Activated CD4-positive, alpha-beta T cell treated with anti-CD3 and anti-CD28 coated beads for 36 hours (primary cell): ENCODE results near the gene MAP4K3. TPM values are rescaled to one million over a fixed set of nuclear protein-coding genes. Genes with fewer than 3 reads are reported as not detected.

Experiments used
- ATAC-seq: fragments of 200-7000 bp; cut with Tn5 transposase; one replicate; pipeline ENCODE4 v1.10.0; 2021; ENCODE audit warnings: mild to moderate bottlenecking, moderate library complexity
- CTCF ChIA-PET: fragments of 350-600 bp; sonication (Branson Sonifier 250); formaldehyde crosslinking; loops from one replicate; lab custom pipeline; 2021; ENCODE audit warnings: antibody characterized with exemption; lab: Charles Lee
- POLR2A ChIA-PET: fragments of 350-600 bp; sonication (Branson Sonifier 250); formaldehyde crosslinking; loops from one replicate; lab custom pipeline; 2021; ENCODE audit warnings: antibody characterized with exemption, inconsistent platforms; lab: Charles Lee
- DNase-seq: peaks from one replicate; pipeline ENCODE4 v3.0.0-alpha.2; 2020
- H3K27ac Mint-ChIP-seq: one replicate; pipeline ENCODE4 v1.8.0; 2021; ENCODE audit warnings: mixed read lengths
- H3K27me3 Mint-ChIP-seq: one replicate; pipeline ENCODE4 v1.8.0; 2021; ENCODE audit warnings: mixed read lengths
- H3K36me3 Mint-ChIP-seq: one replicate; pipeline ENCODE4 v1.8.0; 2021; ENCODE audit warnings: low read depth, mixed read lengths
- H3K4me1 Mint-ChIP-seq: one replicate; pipeline ENCODE4 v1.8.0; 2021; ENCODE audit warnings: mixed read lengths
- H3K4me3 Mint-ChIP-seq: one replicate; pipeline ENCODE4 v1.8.0; 2021; ENCODE audit warnings: mild to moderate bottlenecking, moderate library complexity, mixed read lengths
- H3K9me3 Mint-ChIP-seq: one replicate; pipeline ENCODE4 v1.8.0; 2021; ENCODE audit warnings: low read depth, mixed read lengths
- intact Hi-C, 2 experiments: fragments of 100-400 bp; cut with DNase I in 1 of 2; cut with micrococcal nuclease in 1 of 2; formaldehyde crosslinking; loops; one replicate each; pipeline versions ENCODE4 v1.14.2 to v1.15.1; 2022 to 2024; cut with DNase I, micrococcal nuclease
- total RNA-seq, 2 experiments: library from RNA; stranded (reverse); gene quantifications; one replicate each; pipeline ENCODE4 v1.2.3, GENCODE V29; 2021

The MAP4K3 gene
- 10 to 100 TPM in 1 of 2 experiments, 1 to 10 TPM in 1; 8.1 to 11.8 TPM for total RNA-seq

GRCh38 chr2:39436592-39437521 is at the start of gene MAP4K3:
Gene MAP4K3, minus strand, starts transcription at chr2:39437285. Its CDS starts 298 bp downstream, at chr2:39436987.
- Mint-ChIP-seq H3K9me3 (no peaks in the 10 kb centered on the region), H3K27me3 (no peaks in the 10 kb centered on the region), H3K36me3 (no peaks in the 10 kb centered on the region), H3K4me3 (peak within 1 kb of the TSS; percentile 86), H3K4me1 (peaks cover 65% of the 10 kb centered on the region), H3K27ac (peak within 1 kb of the TSS; percentile 80)
- ChIA-PET CTCF (interaction anchor here (0.6 to 2.6 kb wide), 5 partner anchors 16 to 758 kb away, joined by 3 to 9 read pairs (median 3); no protein-coding TSS in a partner anchor), POLR2A (interaction anchor here (0.6 to 0.7 kb wide), 3 partner anchors 9 to 191 kb away, joined by 3 to 7 read pairs (median 6); no protein-coding TSS in a partner anchor)
- DNase-seq (peak; percentile 88), ATAC-seq (peak; percentile 70)
- intact Hi-C loops: loop anchor here (1.0 to 10.0 kb wide), 12 partner anchors 12 to 662 kb away; partner anchors contain the start of genes THUMPD2 (in 2 of the 2) and GEMIN6 (in 1 of the 2)

- ChIA-PET POLR2A (no interaction called here), CTCF (no interaction called here)
- Mint-ChIP-seq H3K27me3 (peaks cover 6% of the 10 kb centered on the region), H3K36me3 (no peaks in the 10 kb centered on the region), H3K27ac (no peak overlapping the region), H3K9me3 (no peaks in the 10 kb centered on the region), H3K4me1 (no peaks in the 10 kb centered on the region), H3K4me3 (no peak overlapping the region)
- ATAC-seq (no peak), DNase-seq (no peak)
- intact Hi-C loops: no loop called here
These were observed 49.0 kb upstream of the MAP4K3 start for GRCh38 chr2:39486071-39486470.

GRCh38 chr2:39484620-39485495 is 47.8 kb upstream of the MAP4K3 start:
- H3K4me3 Mint-ChIP-seq: no peak overlapping the region
- CTCF ChIA-PET: interaction anchor here (0.5 to 0.8 kb wide), 3 partner anchors 17 to 133 kb away, joined by 3 read pairs; no protein-coding TSS in a partner anchor
- no peak overlapping the region for H3K27ac Mint-ChIP-seq
- POLR2A ChIA-PET: no interaction called here
- no peaks in the 10 kb centered on the region for H3K9me3 Mint-ChIP-seq
- no peaks in the 10 kb centered on the region for H3K4me1 Mint-ChIP-seq
- no peak for ATAC-seq
- intact Hi-C loops: no loop called here
- H3K27me3 Mint-ChIP-seq: peaks cover 6% of the 10 kb centered on the region
- H3K36me3 Mint-ChIP-seq: no peaks in the 10 kb centered on the region
- DNase-seq: no peak

- intact Hi-C loops: no loop called here
- ATAC-seq (no peak), DNase-seq (no peak)
- Mint-ChIP-seq H3K36me3 (no peaks in the 10 kb centered on the region), H3K27me3 (peaks cover 6% of the 10 kb centered on the region), H3K27ac (no peak overlapping the region), H3K4me1 (no peaks in the 10 kb centered on the region), H3K9me3 (no peaks in the 10 kb centered on the region), H3K4me3 (no peak overlapping the region)
- CTCF ChIA-PET: no interaction called here
- POLR2A ChIA-PET: no interaction called here
These were observed 47.1 kb upstream of the MAP4K3 start for GRCh38 chr2:39484206-39484605.

- no peak for DNase-seq
- intact Hi-C loops: no loop called here
- ATAC-seq: no peak
- Mint-ChIP-seq H3K27me3 (peaks cover 6% of the 10 kb centered on the region), H3K4me3 (no peak overlapping the region), H3K36me3 (peaks cover 2% of the 10 kb centered on the region), H3K4me1 (peaks cover 3% of the 10 kb centered on the region), H3K27ac (no peak overlapping the region), H3K9me3 (no peaks in the 10 kb centered on the region)
- POLR2A ChIA-PET: no interaction called here
- CTCF ChIA-PET: interaction anchor here (0.6 kb wide), 1 partner anchor 218 kb away, joined by 3 read pairs; no protein-coding TSS in a partner anchor
These were observed 46.4 kb upstream of the MAP4K3 start for GRCh38 chr2:39483534-39483933.

GRCh38 chr2:39481611-39482010 is 44.5 kb upstream of the MAP4K3 start:
- H3K27ac Mint-ChIP-seq: no peak overlapping the region
- ChIA-PET POLR2A (no interaction called here), CTCF (interaction anchor here (0.9 kb wide), 1 partner anchor 30 kb away, joined by 3 read pairs; no protein-coding TSS in a partner anchor)
- H3K27me3 Mint-ChIP-seq: peaks cover 4% of the 10 kb centered on the region
- ATAC-seq: no peak
- no peak overlapping the region for H3K4me3 Mint-ChIP-seq
- intact Hi-C loops: no loop called here
- H3K9me3 Mint-ChIP-seq: peaks cover 13% of the 10 kb centered on the region
- H3K4me1 Mint-ChIP-seq: peaks cover 3% of the 10 kb centered on the region
- peaks cover 19% of the 10 kb centered on the region for H3K36me3 Mint-ChIP-seq
- no peak for DNase-seq

GRCh38 chr2:39479696-39480095 is 42.6 kb upstream of the MAP4K3 start:
- DNase-seq: no peak
- Mint-ChIP-seq H3K9me3 (peaks cover 13% of the 10 kb centered on the region), H3K4me1 (peaks cover 3% of the 10 kb centered on the region), H3K27ac (no peak overlapping the region), H3K36me3 (peaks cover 22% of the 10 kb centered on the region), H3K27me3 (peaks cover 2% of the 10 kb centered on the region), H3K4me3 (no peak overlapping the region)
- intact Hi-C loops: no loop called here
- ATAC-seq: no peak
- CTCF ChIA-PET: interaction anchor here (1.0 to 1.6 kb wide), 2 partner anchors 23 to 64 kb away, joined by 3 to 4 read pairs; no protein-coding TSS in a partner anchor
- POLR2A ChIA-PET: no interaction called here

GRCh38 chr2:39479053-39479670 is 42.1 kb upstream of the MAP4K3 start:
- Mint-ChIP-seq H3K36me3 (peaks cover 22% of the 10 kb centered on the region), H3K4me1 (peaks cover 3% of the 10 kb centered on the region), H3K4me3 (no peak overlapping the region), H3K27me3 (peaks cover 2% of the 10 kb centered on the region), H3K9me3 (peaks cover 13% of the 10 kb centered on the region), H3K27ac (no peak overlapping the region)
- ChIA-PET CTCF (interaction anchor here (1.0 to 1.6 kb wide), 2 partner anchors 23 to 63 kb away, joined by 3 to 4 read pairs; no protein-coding TSS in a partner anchor), POLR2A (no interaction called here)
- DNase-seq: no peak
- ATAC-seq: no peak
- intact Hi-C loops: no loop called here

GRCh38 chr2:39476524-39476923 is 39.4 kb upstream of the MAP4K3 start:
- CTCF ChIA-PET: interaction anchor here (0.7 kb wide), 1 partner anchor 162 kb away, joined by 3 read pairs; no protein-coding TSS in a partner anchor
- DNase-seq (no peak), ATAC-seq (no peak)
- Mint-ChIP-seq H3K36me3 (peaks cover 23% of the 10 kb centered on the region), H3K27me3 (no peaks in the 10 kb centered on the region), H3K9me3 (peaks cover 13% of the 10 kb centered on the region), H3K27ac (no peak overlapping the region), H3K4me1 (peaks cover 3% of the 10 kb centered on the region), H3K4me3 (no peak overlapping the region)
- POLR2A ChIA-PET: no interaction called here
- intact Hi-C loops: no loop called here

- no peak for ATAC-seq
- CTCF ChIA-PET: interaction anchor here (0.6 kb wide), 1 partner anchor 302 kb away, joined by 3 read pairs; no protein-coding TSS in a partner anchor
- H3K9me3 Mint-ChIP-seq: peaks cover 13% of the 10 kb centered on the region
- peaks cover 13% of the 10 kb centered on the region for H3K4me1 Mint-ChIP-seq
- POLR2A ChIA-PET: no interaction called here
- no peak overlapping the region for H3K4me3 Mint-ChIP-seq
- intact Hi-C loops: no loop called here
- H3K27ac Mint-ChIP-seq: no peak overlapping the region
- H3K36me3 Mint-ChIP-seq: peaks cover 23% of the 10 kb centered on the region
- H3K27me3 Mint-ChIP-seq: no peaks in the 10 kb centered on the region
- DNase-seq: no peak
These were observed 37.9 kb upstream of the MAP4K3 start for GRCh38 chr2:39475006-39475405.
